HepG2 (cell line): ENCODE measurements around the gene RPS6KL1. TPM values are rescaled to one million over a fixed set of nuclear protein-coding genes. Genes with fewer than 3 reads are reported as not detected.
A peak's percentile ranks its signal among the peaks of the same experiment; 100 is the strongest.

Experiments used
- ATAC-seq: fragments of 200-7000 bp; cut with Tn5 transposase; 3 replicates; pipeline ENCODE4 v1.9.1; 2020; ENCODE audit warnings: mild to moderate bottlenecking, moderate library complexity
- BruUV-seq: library from RNA; stranded (reverse); fragments of 400-500 nt; replicated peaks from 2 replicates; lab custom pipeline; 2021; lab: Mats Ljungman, UMichigan
- CTCF ChIA-PET: fragments of 300-600 bp; formaldehyde crosslinking; extraction: SDS; loops from one replicate; lab custom pipeline; 2021; ENCODE audit warnings: low total read pairs, inconsistent platforms, low intra/inter-chr PET ratio; lab: Yijun Ruan, JAX
- POLR2A ChIA-PET: fragments of 350-600 bp; sonication (Branson Sonifier 250); formaldehyde crosslinking; loops from one replicate; lab custom pipeline; 2020; ENCODE audit warnings: antibody characterized with exemption, inconsistent platforms; lab: Yijun Ruan, JAX
- DNase-seq: peaks from one replicate; pipeline ENCODE4 v3.0.0-alpha.2; 2015; ENCODE audit warnings: low spot score
- FAIRE-seq: peaks from 3 replicates; lab custom pipeline; 2011; peaks lifted over from hg19 to GRCh38; lab: Jason Lieb, UNC
- H2AFZ ChIP-seq: one replicate; pipeline ENCODE4 v1.6.1; 2011; ENCODE audit warnings: low read length, inconsistent platforms
- H3K27ac ChIP-seq: fragments of 300-600 bp; 3 replicates; pipeline ENCODE4 v1.8.0; 2011; ENCODE audit warnings: mixed run types, mild to moderate bottlenecking, mixed read lengths, low read length, inconsistent platforms; ENCODE audit not compliant: insufficient read depth; ENCODE audit errors: extremely low read length
- H3K27me3 ChIP-seq, 2 experiments: fragments of 200-600 bp in 1 of 2; 2 replicates in 1 of 2; 3 replicates in 1 of 2; pipeline versions ENCODE4 v1.6.0 to v1.8.0; 2011; ENCODE audit warnings: low read length in 2 of 2, mild to moderate bottlenecking in 2 of 2, moderate library complexity in 2 of 2, inconsistent platforms in 1 of 2; ENCODE audit not compliant: insufficient read depth in 2 of 2, control insufficient read depth in 1 of 2
- H3K36me3 ChIP-seq, 2 experiments: fragments of 200-600 bp in 1 of 2; replicated peaks in 1 of 2; 2 replicates in 1 of 2; 3 replicates in 1 of 2; pipeline versions ENCODE4 v1.5.1 to v1.8.0; 2011; ENCODE audit warnings: low read length in 2 of 2, inconsistent platforms in 1 of 2; ENCODE audit not compliant: insufficient read depth in 2 of 2, control insufficient read depth in 1 of 2
- H3K4me1 ChIP-seq: 2 replicates; pipeline ENCODE4 v1.5.1; 2012; ENCODE audit warnings: low read length, inconsistent platforms; ENCODE audit not compliant: insufficient read depth
- H3K4me2 ChIP-seq: 2 replicates; pipeline ENCODE4 v1.6.0; 2011; ENCODE audit warnings: low read depth, low read length, inconsistent platforms
- H3K4me3 ChIP-seq, 3 experiments: fragments of 200-600 bp in 1 of 3; sonication (generic), shearing (Covaris generic) in 1 of 3; replicated peaks in 1 of 3; 2 replicates each; pipeline ENCODE4 v1.5.1; 2011 to 2016; ENCODE audit warnings: low read length in 3 of 3, inconsistent platforms in 2 of 3, low read depth in 2 of 3, mild to moderate bottlenecking in 2 of 3, control low read depth in 1 of 3, mixed read lengths in 1 of 3; ENCODE audit not compliant: insufficient read depth in 1 of 3
- H3K79me2 ChIP-seq: one replicate; pipeline ENCODE4 v1.6.1; 2011; ENCODE audit warnings: low read length, inconsistent platforms; ENCODE audit not compliant: insufficient read depth
- H3K9ac ChIP-seq: 2 replicates; pipeline ENCODE4 v1.6.0; 2011; ENCODE audit warnings: mild to moderate bottlenecking, low read depth, low read length, inconsistent platforms; ENCODE audit not compliant: insufficient read depth
- H3K9me3 ChIP-seq: 2 replicates; pipeline ENCODE4 v1.5.1; 2012; ENCODE audit warnings: mild to moderate bottlenecking, low read length
- H4K20me1 ChIP-seq: 2 replicates; pipeline ENCODE4 v1.6.0; 2011; ENCODE audit warnings: inconsistent platforms, mild to moderate bottlenecking, low read length, moderate library complexity; ENCODE audit not compliant: insufficient read depth
- ARNT2 ChIP-seq: sonication (generic); formaldehyde crosslinking; IDR thresholded peaks from 2 replicates; pipeline ENCODE4 v1.8.0; 2022; ENCODE audit warnings: mild to moderate bottlenecking, low read depth, missing genetic modification reagents, moderate library complexity
- ATF1 ChIP-seq: IDR thresholded peaks from 2 replicates; pipeline ENCODE4 v1.6.1; 2016; ENCODE audit warnings: mild to moderate bottlenecking, control low read depth
- HMG20B ChIP-seq: conservative IDR thresholded peaks from 2 replicates; pipeline ENCODE4 v1.6.1; 2016; ENCODE audit warnings: missing genetic modification reagents, missing compliant biosample characterization
- ZBTB25 ChIP-seq: IDR thresholded peaks from 2 replicates; pipeline ENCODE4 v1.6.1; 2018; ENCODE audit warnings: missing genetic modification reagents
- ZMYM4 ChIP-seq: sonication (generic); formaldehyde crosslinking; IDR thresholded peaks from 2 replicates; pipeline ENCODE4 v1.8.1; 2023; ENCODE audit warnings: mild to moderate bottlenecking, missing genetic modification reagents
- ZNF687 ChIP-seq: sonication (generic); formaldehyde crosslinking; IDR thresholded peaks from 2 replicates; pipeline ENCODE4 v1.5.1; 2020; ENCODE audit warnings: mild to moderate bottlenecking, missing genetic modification reagents, moderate library complexity
- ZSCAN29 ChIP-seq: sonication (generic); formaldehyde crosslinking; conservative IDR thresholded peaks from 2 replicates; pipeline ENCODE4 v1.4.0; 2020; ENCODE audit warnings: mild to moderate bottlenecking, missing genetic modification reagents
- WGBS: methylation state at CpG from one replicate; pipeline ENCODE4 v1.1.6; 2017; ENCODE audit warnings: low lambda C conversion rate; 5-methylcytosine and 5-hydroxymethylcytosine counted together
- in situ Hi-C: cut with HindIII; loops from 2 replicates; pipeline ENCODE4 v1.10.0; 2017; ENCODE audit warnings: low pct_unique_long_range_greater_than_20kb; ENCODE audit not compliant: extremely low pct_ligation_motif_present
- intact Hi-C: fragments of 100-400 bp; cut with micrococcal nuclease; formaldehyde crosslinking; loops from one replicate; pipeline ENCODE4 v1.10.0; 2022; ENCODE audit not compliant: unreplicated experiment
- polyA plus RNA-seq, 8 experiments: library from polyadenylated mRNA; depleted of rRNA in 3 of 8; stranded (reverse) in 7 of 8; unstranded in 1 of 8; fragments of >200 nt; fragmentation: Illumina TruSeq in 4 of 8; extraction: Trizol in 4 of 8; gene quantifications; 2 replicates each; pipeline versions ENCODE4 v1.2.1 to v1.2.3, GENCODE V29; 2011 to 2016; ENCODE audit warnings: low read depth in 4 of 8, missing spikeins in 1 of 8, mixed read lengths in 1 of 8; ENCODE audit not compliant: insufficient read depth in 1 of 8
- total RNA-seq, 5 experiments: library from RNA; depleted of rRNA; stranded (reverse); fragments of >200 nt; fragmentation: Illumina TruSeq; extraction: Trizol; gene quantifications; 2 replicates each; pipeline ENCODE4 v1.2.3, GENCODE V29; 2016; ENCODE audit warnings: low read depth in 1 of 5

The RPS6KL1 gene
- total and polyA plus RNA-seq, 2 of the 13 experiments (the other 11 are each of a cell fraction or from before 2014, with no cell fraction given): 6.5 to 11.5 TPM

GRCh38 chr14:74875941-74876913 is 46.8 kb downstream of the RPS6KL1 start, which contains the start of gene PROX2:
Gene PROX2 (minus strand): TSS chr14:74876145. CDS start chr14:74863834, 12,311 bp downstream.
- TF ChIP-seq ZSCAN29 (CRISPR knock-in tag) (no peak), ARNT2 (CRISPR knock-in tag) (no peak), ZMYM4 (no peak), HMG20B (CRISPR knock-in tag) (no peak), ZNF687 (CRISPR knock-in tag) (0 out of 2 replicates have a peak, but pooled peaks have one; percentile 14), ATF1 (no peak), ZBTB25 (no peak)
- peaks cover 40% of the 10 kb centered on the region for H3K4me1 ChIP-seq
- peak within 1 kb of the TSS in 1 of 3 experiments; percentile 40; a peak in 1 of 6 replicates for H3K4me3 ChIP-seq
- CTCF ChIA-PET: no interaction called here
- no peak within 1 kb of the TSS for H3K27ac ChIP-seq
- WGBS: 12% methylated on average over 6 of the region's 13 CpGs
- H3K9ac ChIP-seq: no peak within 1 kb of the TSS
- ATAC-seq: peak; percentile 36
- H4K20me1 ChIP-seq: no peaks in the 10 kb centered on the region
- no peaks in the 10 kb centered on the region for H3K79me2 ChIP-seq
- H3K36me3 ChIP-seq: no peaks in the 10 kb centered on the region
- in situ Hi-C loops (no loop called here), intact Hi-C loops (no loop called here)
- no peak for FAIRE-seq
- H3K4me2 ChIP-seq: peak within 1 kb of the TSS; percentile 25
- no peak for DNase-seq
- H2AFZ ChIP-seq: no peak within 1 kb of the TSS
- no peaks in the 10 kb centered on the region for H3K9me3 ChIP-seq
- H3K27me3 ChIP-seq: peaks cover 0 to 10% of the 10 kb centered on the region in 2 experiments; a peak in 1 of 5 replicates
- POLR2A ChIA-PET: interaction anchor here (1.0 to 1.5 kb wide), 3 partner anchors 22 to 47 kb away, joined by 3 read pairs; partner anchors contain the start of gene RPS6KL1
- no TSS peak for BruUV-seq
